GM18907 (cell line): ENCODE measurements around the gene PCGF3.
"Not testable (repeated sequence)": the region's sequence is repeated elsewhere in the genome, so short reads cannot be mapped to it uniquely, and the experiment has no call there.

ENCODE experiments used
- ATAC-seq: cut with Tn5 transposase; IDR thresholded peaks from one replicate; pipeline ENCODE4 v1.9.1; 2021; ENCODE audit warnings: mild to moderate bottlenecking, moderate library complexity; ENCODE audit not compliant: unreplicated experiment

Gene PCGF3

GRCh38 chr4:703336-704197 is 2.1 kb upstream of the PCGF3 start:
- no peak for ATAC-seq

- ATAC-seq = no peak
Measured at GRCh38 chr4:704198-704891, 1.3 kb upstream of the PCGF3 start.

GRCh38 chr4:704971-705277 is 708 bp upstream of the PCGF3 start:
- no peak for ATAC-seq

- ATAC-seq = not testable (repeated sequence)
Measured at GRCh38 chr4:706083-706633, 526 bp downstream of the PCGF3 start.

- ATAC-seq = no peak
Measured at GRCh38 chr4:706834-707598, 1.4 kb downstream of the PCGF3 start.

- no peak for ATAC-seq
Measured at GRCh38 chr4:707929-708630, 2.4 kb downstream of the PCGF3 start.

GRCh38 chr4:708631-708933 is 3.0 kb downstream of the PCGF3 start:
- no peak for ATAC-seq

GRCh38 chr4:709348-709747 is 3.7 kb downstream of the PCGF3 start:
- ATAC-seq = no peak

- ATAC-seq = no peak
Measured at GRCh38 chr4:710116-710515, 4.5 kb downstream of the PCGF3 start.

GRCh38 chr4:710916-711315 is 5.3 kb downstream of the PCGF3 start:
- ATAC-seq = no peak

- no peak for ATAC-seq
Measured at GRCh38 chr4:712093-712492, 6.5 kb downstream of the PCGF3 start.

GRCh38 chr4:712916-713632 is 7.4 kb downstream of the PCGF3 start:
- ATAC-seq = no peak

GRCh38 chr4:714087-714486 is 8.5 kb downstream of the PCGF3 start:
- no peak for ATAC-seq

- no peak for ATAC-seq
Measured at GRCh38 chr4:717601-718320, 12.1 kb downstream of the PCGF3 start.

GRCh38 chr4:718460-718859 is 12.8 kb downstream of the PCGF3 start:
- ATAC-seq = no peak

GRCh38 chr4:720111-720860 is 14.7 kb downstream of the PCGF3 start:
- ATAC-seq = no peak

GRCh38 chr4:721261-722168 is 15.9 kb downstream of the PCGF3 start:
- no peak for ATAC-seq

GRCh38 chr4:722169-722725 is 16.6 kb downstream of the PCGF3 start:
- ATAC-seq = no peak
